GF-D8 (cell line): ENCODE results near the gene KCND3.
A peak's percentile ranks its signal among the peaks of the same experiment; 100 is the strongest.

Experiments
- DNase-seq: peaks from one replicate; lab custom pipeline; 2025; lab: John Stamatoyannopoulos, UW

KCND3 gene

GRCh38 chr1:111739925-111740765 lies 249.3 kb downstream of the KCND3 start:
- DNase-seq, result no peak

GRCh38 chr1:111739194-111739924 lies 250.1 kb downstream of the KCND3 start, which contains the start of gene INKA2:
Gene INKA2 (minus strand): TSS chr1:111739395. CDS start chr1:111739242, 153 bp downstream.
- DNase-seq, result peak; percentile 69

- DNase-seq, result peak; percentile 56
These were observed 250.9 kb downstream of the KCND3 start for GRCh38 chr1:111738436-111739193.

- no peak for DNase-seq
These were observed 251.4 kb downstream of the KCND3 start for GRCh38 chr1:111738133-111738435.

GRCh38 chr1:111737216-111738132 lies 252.0 kb downstream of the KCND3 start:
- DNase-seq, result peak; percentile 25

- DNase-seq, result no peak
These were observed 252.8 kb downstream of the KCND3 start for GRCh38 chr1:111736548-111737215.

- DNase-seq, result no peak
These were observed 253.5 kb downstream of the KCND3 start for GRCh38 chr1:111735858-111736544.

GRCh38 chr1:111735321-111735720 lies 254.1 kb downstream of the KCND3 start:
- no peak for DNase-seq

- DNase-seq, result no peak
These were observed 254.6 kb downstream of the KCND3 start for GRCh38 chr1:111734856-111735255.

GRCh38 chr1:111734426-111734825 lies 255.0 kb downstream of the KCND3 start:
- DNase-seq, result no peak

GRCh38 chr1:111733992-111734341 lies 255.5 kb downstream of the KCND3 start:
- peak; percentile 66 for DNase-seq

GRCh38 chr1:111733183-111733991 lies 256.1 kb downstream of the KCND3 start:
- peak; percentile 91 for DNase-seq

GRCh38 chr1:111732718-111733117 lies 256.8 kb downstream of the KCND3 start:
- DNase-seq, result no peak

- no peak for DNase-seq
These were observed 257.5 kb downstream of the KCND3 start for GRCh38 chr1:111731956-111732355.

GRCh38 chr1:111730706-111731105 lies 258.8 kb downstream of the KCND3 start:
- DNase-seq, result no peak

GRCh38 chr1:111729946-111730681 lies 259.4 kb downstream of the KCND3 start:
- no peak for DNase-seq

- DNase-seq, result no peak
These were observed 260.1 kb downstream of the KCND3 start for GRCh38 chr1:111729271-111729921.

- no peak for DNase-seq
These were observed 262.4 kb downstream of the KCND3 start for GRCh38 chr1:111727056-111727455.
